HUES48 (cell line): Measurements from ENCODE around the gene NCAPH2.

Experiments used
- H3K27ac ChIP-seq: one replicate; pipeline ENCODE4 v1.7.0; 2013; ENCODE audit warnings: low read depth, low read length, inconsistent platforms
- H3K27me3 ChIP-seq: 2 replicates; pipeline ENCODE4 v1.6.1; 2013; ENCODE audit warnings: mild to moderate bottlenecking, low read length; ENCODE audit not compliant: control insufficient read depth, insufficient read depth
- H3K36me3 ChIP-seq: 2 replicates; pipeline ENCODE4 v1.6.1; 2013; ENCODE audit warnings: low read length; ENCODE audit not compliant: control insufficient read depth, insufficient read depth
- H3K4me1 ChIP-seq: 2 replicates; pipeline ENCODE4 v1.6.1; 2013; ENCODE audit warnings: mild to moderate bottlenecking, low read length; ENCODE audit not compliant: control insufficient read depth, insufficient read depth
- H3K4me3 ChIP-seq: 2 replicates; pipeline ENCODE4 v1.5.1; 2013; ENCODE audit warnings: mild to moderate bottlenecking, low read depth, low read length
- H3K9ac ChIP-seq: 2 replicates; pipeline ENCODE4 v1.6.1; 2013; ENCODE audit warnings: mild to moderate bottlenecking, low read depth, low read length, moderate library complexity
- H3K9me3 ChIP-seq: 2 replicates; pipeline ENCODE4 v1.6.1; 2013; ENCODE audit warnings: low read length; ENCODE audit not compliant: control insufficient read depth, insufficient read depth

Gene NCAPH2

DNA sequence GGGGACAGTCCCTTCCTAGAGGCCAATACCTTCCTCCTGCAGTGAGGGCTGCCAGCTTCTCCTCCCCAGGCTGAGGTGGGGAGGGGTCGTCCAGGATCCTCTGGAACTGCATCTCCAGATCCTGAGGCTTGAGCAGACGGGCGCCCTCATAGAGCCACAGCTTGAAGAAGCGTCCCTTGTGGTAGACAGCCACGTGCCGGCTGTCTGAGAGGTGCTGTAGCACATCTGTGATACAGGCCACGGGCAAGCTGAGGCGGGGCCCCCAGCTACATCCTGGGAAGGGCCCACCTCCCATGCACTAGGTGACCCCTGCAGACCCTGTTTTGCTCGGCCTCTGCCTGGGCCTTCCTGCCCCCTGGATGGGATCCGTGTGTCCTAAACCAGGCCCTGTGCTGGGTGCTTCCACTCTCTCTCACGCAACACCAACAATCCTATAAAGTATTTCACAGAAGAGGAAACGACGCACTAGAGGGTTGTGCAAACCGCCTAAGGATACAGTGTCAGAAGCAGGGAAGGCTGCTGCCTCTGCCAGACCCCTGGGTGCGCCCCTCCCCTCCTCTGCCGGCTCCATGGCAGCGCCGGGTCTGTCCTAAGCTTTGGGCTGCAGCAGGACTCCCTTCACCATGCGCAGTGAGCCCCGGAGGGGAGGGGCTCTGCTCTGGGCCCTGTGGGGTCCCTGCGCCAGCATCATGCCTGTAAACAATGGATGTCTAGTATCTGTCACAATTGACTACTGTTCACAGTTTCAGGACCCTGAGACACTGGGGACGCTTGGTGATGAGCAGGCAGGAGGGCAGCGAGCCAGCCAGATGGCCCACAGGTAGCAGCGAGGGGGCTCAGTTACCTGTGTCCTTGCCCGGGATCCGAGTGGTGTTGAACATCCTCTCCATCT, 65.7 kb downstream of the NCAPH2 start:
- H3K4me3 ChIP-seq, result no peak overlapping the region
- H3K27ac ChIP-seq, result no peak overlapping the region
- H3K4me1 ChIP-seq, result no peaks in the 10 kb centered on the region
- H3K9ac ChIP-seq, result no peak overlapping the region
- peaks cover 88% of the 10 kb centered on the region for H3K36me3 ChIP-seq
- no peaks in the 10 kb centered on the region for H3K27me3 ChIP-seq
- no peaks in the 10 kb centered on the region for H3K9me3 ChIP-seq

GRCh38 chr22:50574383-50574755, 66.3 kb downstream of the NCAPH2 start:
- H3K36me3 ChIP-seq, result peaks cover 88% of the 10 kb centered on the region
- no peaks in the 10 kb centered on the region for H3K27me3 ChIP-seq
- no peak overlapping the region for H3K4me3 ChIP-seq
- H3K27ac ChIP-seq, result no peak overlapping the region
- H3K9ac ChIP-seq, result no peak overlapping the region
- H3K9me3 ChIP-seq, result no peaks in the 10 kb centered on the region
- H3K4me1 ChIP-seq, result no peaks in the 10 kb centered on the region
